ENCODE results near the gene B4GALT6.

GRCh38 chr18:31648458-31648857 lies 35.9 kb downstream of the B4GALT6 start:
- TF ChIP-seq, protein P1, sequence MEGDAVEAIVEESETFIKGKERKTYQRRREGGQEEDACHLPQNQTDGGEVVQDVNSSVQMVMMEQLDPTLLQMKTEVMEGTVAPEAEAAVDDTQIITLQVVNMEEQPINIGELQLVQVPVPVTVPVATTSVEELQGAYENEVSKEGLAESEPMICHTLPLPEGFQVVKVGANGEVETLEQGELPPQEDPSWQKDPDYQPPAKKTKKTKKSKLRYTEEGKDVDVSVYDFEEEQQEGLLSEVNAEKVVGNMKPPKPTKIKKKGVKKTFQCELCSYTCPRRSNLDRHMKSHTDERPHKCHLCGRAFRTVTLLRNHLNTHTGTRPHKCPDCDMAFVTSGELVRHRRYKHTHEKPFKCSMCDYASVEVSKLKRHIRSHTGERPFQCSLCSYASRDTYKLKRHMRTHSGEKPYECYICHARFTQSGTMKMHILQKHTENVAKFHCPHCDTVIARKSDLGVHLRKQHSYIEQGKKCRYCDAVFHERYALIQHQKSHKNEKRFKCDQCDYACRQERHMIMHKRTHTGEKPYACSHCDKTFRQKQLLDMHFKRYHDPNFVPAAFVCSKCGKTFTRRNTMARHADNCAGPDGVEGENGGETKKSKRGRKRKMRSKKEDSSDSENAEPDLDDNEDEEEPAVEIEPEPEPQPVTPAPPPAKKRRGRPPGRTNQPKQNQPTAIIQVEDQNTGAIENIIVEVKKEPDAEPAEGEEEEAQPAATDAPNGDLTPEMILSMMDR (IDR thresholded peaks at IDR 0.05) = no peak
- TF ChIP-seq POLR2AphosphoS5 (IDR thresholded peaks at IDR 0.05) (no peak), POLR2A (IDR thresholded peaks at IDR 0.05) (no peak)
